GM12878 (cell line): Measurements from ENCODE around the gene ZBTB21. TPM values are rescaled to one million over a fixed set of nuclear protein-coding genes. Genes with fewer than 3 reads are reported as not detected.

Experiments used
- ASH2L ChIP-seq: fragments of 300-600, 200-600 bp; sonication (generic); IDR thresholded peaks from 2 replicates; pipeline ENCODE4 v1.6.1; 2017; ENCODE audit warnings: low read depth, mild to moderate bottlenecking, borderline replicate concordance
- EED ChIP-seq: sonication (generic); IDR thresholded peaks from 2 replicates; pipeline ENCODE4 v1.6.1; 2016; ENCODE audit warnings: antibody characterized with exemption, low read depth
- EGR1 ChIP-seq, 2 experiments: IDR thresholded peaks; 1 replicate in 1 of 2; 2 replicates in 1 of 2; pipeline ENCODE4 v1.6.1; 2011 to 2012; ENCODE audit warnings: low read depth in 2 of 2, low read length in 2 of 2, borderline replicate concordance in 1 of 2, mild to moderate bottlenecking in 1 of 2, moderate library complexity in 1 of 2
- GATAD2B ChIP-seq: fragments of 450-650 bp; conservative IDR thresholded peaks from 2 replicates; pipeline ENCODE4 v1.6.1; 2017; ENCODE audit warnings: low read depth, mild to moderate bottlenecking, moderate library complexity
- HDGF ChIP-seq: fragments of 450-650 bp; IDR thresholded peaks from 2 replicates; pipeline ENCODE4 v1.6.1; 2016; ENCODE audit warnings: antibody characterized with exemption
- KAT2A ChIP-seq: conservative IDR thresholded peaks from 2 replicates; pipeline ENCODE4 v1.6.1; 2011; ENCODE audit warnings: low read depth, low read length; ENCODE audit not compliant: control insufficient read depth
- NBN ChIP-seq: fragments of 450-650 bp; IDR thresholded peaks from 2 replicates; pipeline ENCODE4 v1.6.1; 2016
- NFXL1 ChIP-seq: fragments of 450-650 bp; IDR thresholded peaks from 2 replicates; pipeline ENCODE4 v1.6.1; 2017; ENCODE audit warnings: antibody characterized with exemption, mild to moderate bottlenecking, borderline replicate concordance
- PAX5 ChIP-seq: IDR thresholded peaks from 2 replicates; pipeline ENCODE4 v1.6.1; 2011; ENCODE audit warnings: low read depth, low read length, borderline replicate concordance
- RAD51 ChIP-seq: fragments of 450-650 bp; IDR thresholded peaks from 2 replicates; pipeline ENCODE4 v1.6.1; 2016; ENCODE audit warnings: moderate library complexity, mild to moderate bottlenecking, inconsistent platforms
- TBL1XR1 ChIP-seq: IDR thresholded peaks from 2 replicates; pipeline ENCODE4 v1.6.1; 2012; ENCODE audit warnings: low read depth, low read length, improper control_type of control experiment
- USF1 ChIP-seq: IDR thresholded peaks from 2 replicates; pipeline ENCODE4 v1.6.1; 2011; ENCODE audit warnings: borderline replicate concordance, low read depth, mild to moderate bottlenecking, moderate library complexity, mixed read lengths, low read length; ENCODE audit not compliant: insufficient read depth; ENCODE audit errors: extremely low read length
- polyA plus RNA-seq, 11 experiments: library from polyadenylated mRNA; depleted of rRNA in 4 of 11; unstranded in 6 of 11; stranded (reverse) in 5 of 11; fragments of >200 nt; fragmentation: Nextera tagmentation in 4 of 11; fragmentation: Illumina TruSeq in 1 of 11; extraction: Ambion mirVana in 4 of 11; extraction: Trizol in 1 of 11; gene quantifications; 1 replicate in 1 of 11; 2 replicates in 10 of 11; pipeline versions ENCODE4 v1.2.1 to v1.2.3, GENCODE V29; 2011 to 2016; ENCODE audit warnings: inconsistent platforms in 2 of 11, missing spikeins in 2 of 11, low read depth in 1 of 11
- total RNA-seq, 4 experiments: library from RNA; depleted of rRNA in 3 of 4; stranded (reverse); fragments of >200 nt in 3 of 4; fragmentation: Illumina TruSeq in 1 of 4; extraction: Trizol in 1 of 4; gene quantifications; 2 replicates each; pipeline versions ENCODE4 v1.2.1 to v1.2.3, GENCODE V29; 2013 to 2021
- TF ChIP-seq, protein P1 (sequence below): IDR thresholded peaks from 2 replicates; pipeline ENCODE4 v1.6.1; 2011; ENCODE audit warnings: low read depth, low read length, improper control_type of control experiment, borderline replicate concordance
- TF ChIP-seq, protein P2 (sequence below): IDR thresholded peaks from 2 replicates; pipeline ENCODE4 v1.6.1; 2012; ENCODE audit warnings: low read depth, low read length, improper control_type of control experiment

Gene ZBTB21
- total and polyA plus RNA-seq, 10 of the 15 experiments (the other 5 are each of a cell fraction or from before 2014, with no cell fraction given), result 1.8 to 21.6 (median 10.6) TPM

GRCh38 chr21:41954654-41955499, 55.3 kb downstream of the ZBTB21 start (continued):
- no peak for TF ChIP-seq PAX5
- 0 out of 2 replicates have a peak, but pooled peaks have one; percentile 57 for TF ChIP-seq NBN
- TF ChIP-seq, protein P1, sequence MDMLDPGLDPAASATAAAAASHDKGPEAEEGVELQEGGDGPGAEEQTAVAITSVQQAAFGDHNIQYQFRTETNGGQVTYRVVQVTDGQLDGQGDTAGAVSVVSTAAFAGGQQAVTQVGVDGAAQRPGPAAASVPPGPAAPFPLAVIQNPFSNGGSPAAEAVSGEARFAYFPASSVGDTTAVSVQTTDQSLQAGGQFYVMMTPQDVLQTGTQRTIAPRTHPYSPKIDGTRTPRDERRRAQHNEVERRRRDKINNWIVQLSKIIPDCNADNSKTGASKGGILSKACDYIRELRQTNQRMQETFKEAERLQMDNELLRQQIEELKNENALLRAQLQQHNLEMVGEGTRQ, result no peak
- 0 out of 3 replicates have a peak, but pooled peaks of 1 of the 2 experiments have one; percentile 5 for TF ChIP-seq EGR1 (IDR thresholded peaks at IDR 0.05; ENCODE audit: borderline replicate concordance in 1 of 2, low read depth in 2 of 2, low read length in 2 of 2)
- no peak for TF ChIP-seq ASH2L
- TF ChIP-seq NFXL1, result no peak
- no peak for TF ChIP-seq KAT2A
- TF ChIP-seq TBL1XR1, result no peak
- TF ChIP-seq USF1, result no peak
- TF ChIP-seq GATAD2B, result no peak
- no peak for TF ChIP-seq RAD51
- peak; percentile 97 for TF ChIP-seq HDGF
- TF ChIP-seq, protein P2, sequence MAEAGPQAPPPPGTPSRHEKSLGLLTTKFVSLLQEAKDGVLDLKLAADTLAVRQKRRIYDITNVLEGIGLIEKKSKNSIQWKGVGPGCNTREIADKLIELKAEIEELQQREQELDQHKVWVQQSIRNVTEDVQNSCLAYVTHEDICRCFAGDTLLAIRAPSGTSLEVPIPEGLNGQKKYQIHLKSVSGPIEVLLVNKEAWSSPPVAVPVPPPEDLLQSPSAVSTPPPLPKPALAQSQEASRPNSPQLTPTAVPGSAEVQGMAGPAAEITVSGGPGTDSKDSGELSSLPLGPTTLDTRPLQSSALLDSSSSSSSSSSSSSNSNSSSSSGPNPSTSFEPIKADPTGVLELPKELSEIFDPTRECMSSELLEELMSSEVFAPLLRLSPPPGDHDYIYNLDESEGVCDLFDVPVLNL, result no peak
- TF ChIP-seq EED, result no peak
